HFFc6 (cell line): ENCODE measurements around the gene GTPBP4. TPM values are rescaled to one million over a fixed set of nuclear protein-coding genes. Genes with fewer than 3 reads are reported as not detected.

Experiments used
- DNase-seq: peaks from one replicate; pipeline ENCODE4 v3.0.0-alpha.2; 2018
- H3K27ac Mint-ChIP-seq: 2 replicates; pipeline ENCODE4 v1.8.0; 2020; ENCODE audit warnings: mild to moderate bottlenecking, mixed read lengths
- H3K27me3 Mint-ChIP-seq: 2 replicates; pipeline ENCODE4 v1.8.0; 2021; ENCODE audit warnings: mild to moderate bottlenecking, moderate library complexity, mixed read lengths; ENCODE audit not compliant: insufficient read depth
- H3K36me3 Mint-ChIP-seq: 2 replicates; pipeline ENCODE4 v1.8.0; 2021; ENCODE audit warnings: low read depth, mixed read lengths
- H3K4me1 Mint-ChIP-seq: 2 replicates; pipeline ENCODE4 v1.8.0; 2020; ENCODE audit warnings: low read depth, mixed read lengths
- H3K4me3 Mint-ChIP-seq: 2 replicates; pipeline ENCODE4 v1.8.0; 2020; ENCODE audit warnings: mild to moderate bottlenecking, moderate library complexity, mixed read lengths
- H3K9me3 Mint-ChIP-seq: 2 replicates; pipeline ENCODE4 v1.8.0; 2020; ENCODE audit warnings: mild to moderate bottlenecking, mixed read lengths
- total RNA-seq, 6 experiments: library from RNA; stranded (reverse); fragmentation: NEBNext Ultra II Directional; extraction: Animal tissue kit (Norgen Biotek cat#: 25700); gene quantifications; 2 replicates in 1 of 6; 3 replicates in 5 of 6; pipeline ENCODE4 v1.2.3, GENCODE V29; 2021
- TF ChIP-seq, protein P1 (sequence below): fragments of 200-600 bp; sonication (generic); IDR thresholded peaks from 2 replicates; pipeline ENCODE4 v1.5.0; 2021; ENCODE audit warnings: antibody characterized with exemption, mild to moderate bottlenecking

GTPBP4 gene
- total RNA-seq, 6 experiments from 2014 or later: 60.2 to 80.3 (median 68.3) TPM

DNA sequence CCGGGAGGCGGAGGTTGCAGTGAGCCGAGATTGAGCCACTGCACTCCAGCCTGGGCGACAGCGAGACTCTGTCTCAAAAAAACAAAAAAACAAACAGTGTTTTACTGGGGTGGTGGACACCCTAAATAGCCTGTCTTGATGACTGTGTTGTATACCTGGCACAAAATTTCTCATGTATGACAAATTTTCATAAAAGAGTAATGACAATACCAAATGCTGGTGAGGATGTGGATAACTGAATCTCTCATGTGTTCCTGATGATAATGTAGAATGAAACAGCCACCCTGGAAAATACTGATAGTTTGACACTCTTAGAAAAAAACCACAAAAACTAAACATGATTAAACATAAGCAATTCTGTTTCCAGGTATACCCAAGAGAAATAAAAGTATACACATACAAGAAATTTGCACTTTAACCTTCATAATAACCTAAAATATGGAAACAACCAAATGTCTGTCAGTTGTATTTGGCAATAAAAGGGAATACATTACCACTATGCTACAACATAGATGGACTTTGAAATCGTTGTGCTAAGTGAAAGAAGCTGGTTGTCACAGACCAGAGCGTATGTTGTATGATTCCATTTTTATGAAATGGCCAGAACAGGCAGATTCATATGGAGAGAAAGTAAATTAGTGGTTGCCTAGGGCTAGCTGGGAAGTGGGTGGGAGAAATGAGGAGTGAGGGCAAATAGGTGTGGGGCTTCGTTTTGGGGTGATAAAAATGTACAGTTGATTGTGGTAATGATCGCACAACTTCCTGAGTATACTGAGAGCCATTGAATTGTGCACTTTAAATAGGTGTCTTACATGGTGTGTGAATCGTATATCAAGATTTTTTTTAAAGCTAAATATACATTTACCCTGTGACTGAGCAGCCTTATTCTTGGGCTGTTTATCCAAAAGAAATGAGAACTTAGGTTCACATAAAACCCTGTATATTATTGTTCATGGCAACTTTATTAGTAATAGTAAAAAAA is 80.4 kb downstream of the GTPBP4 start:
- TF ChIP-seq, protein P1, sequence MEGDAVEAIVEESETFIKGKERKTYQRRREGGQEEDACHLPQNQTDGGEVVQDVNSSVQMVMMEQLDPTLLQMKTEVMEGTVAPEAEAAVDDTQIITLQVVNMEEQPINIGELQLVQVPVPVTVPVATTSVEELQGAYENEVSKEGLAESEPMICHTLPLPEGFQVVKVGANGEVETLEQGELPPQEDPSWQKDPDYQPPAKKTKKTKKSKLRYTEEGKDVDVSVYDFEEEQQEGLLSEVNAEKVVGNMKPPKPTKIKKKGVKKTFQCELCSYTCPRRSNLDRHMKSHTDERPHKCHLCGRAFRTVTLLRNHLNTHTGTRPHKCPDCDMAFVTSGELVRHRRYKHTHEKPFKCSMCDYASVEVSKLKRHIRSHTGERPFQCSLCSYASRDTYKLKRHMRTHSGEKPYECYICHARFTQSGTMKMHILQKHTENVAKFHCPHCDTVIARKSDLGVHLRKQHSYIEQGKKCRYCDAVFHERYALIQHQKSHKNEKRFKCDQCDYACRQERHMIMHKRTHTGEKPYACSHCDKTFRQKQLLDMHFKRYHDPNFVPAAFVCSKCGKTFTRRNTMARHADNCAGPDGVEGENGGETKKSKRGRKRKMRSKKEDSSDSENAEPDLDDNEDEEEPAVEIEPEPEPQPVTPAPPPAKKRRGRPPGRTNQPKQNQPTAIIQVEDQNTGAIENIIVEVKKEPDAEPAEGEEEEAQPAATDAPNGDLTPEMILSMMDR: no peak
- Mint-ChIP-seq H3K27me3 (no peaks in the 10 kb centered on the region; the same call in 1 of the 2 replicates), H3K27ac (no peak overlapping the region), H3K4me3 (no peak overlapping the region), H3K4me1 (peaks cover 21% of the 10 kb centered on the region), H3K36me3 (peaks cover 10% of the 10 kb centered on the region), H3K9me3 (no peaks in the 10 kb centered on the region)
- no peak for DNase-seq

Other genes with a start within 250 kb of the GTPBP4 start
- 10 to 100 TPM; 81.5 to 88.1 (median 83.5) TPM for gene LARP4B, start 56.7 kb upstream of the GTPBP4 start, total RNA-seq
- gene IDI2, start 37.4 kb downstream of the GTPBP4 start, total RNA-seq: not detected
- 10 to 100 TPM; 17.5 to 22.8 (median 20.2) TPM for gene IDI1, start 60.7 kb downstream of the GTPBP4 start, total RNA-seq
- 10 to 100 TPM; 17.0 to 22.8 (median 18.8) TPM for gene WDR37, start 68.0 kb downstream of the GTPBP4 start, total RNA-seq